Activated T-helper 1 cell treated with Interleukin-2 at 50 U/mL for 16 hours (primary cell): ENCODE data around the gene GNG12.

Source experiments
- DNase-seq: peaks from one replicate; pipeline ENCODE4 v3.0.0-alpha.2; 2020; ENCODE audit warnings: low read depth

GNG12 gene

DNA sequence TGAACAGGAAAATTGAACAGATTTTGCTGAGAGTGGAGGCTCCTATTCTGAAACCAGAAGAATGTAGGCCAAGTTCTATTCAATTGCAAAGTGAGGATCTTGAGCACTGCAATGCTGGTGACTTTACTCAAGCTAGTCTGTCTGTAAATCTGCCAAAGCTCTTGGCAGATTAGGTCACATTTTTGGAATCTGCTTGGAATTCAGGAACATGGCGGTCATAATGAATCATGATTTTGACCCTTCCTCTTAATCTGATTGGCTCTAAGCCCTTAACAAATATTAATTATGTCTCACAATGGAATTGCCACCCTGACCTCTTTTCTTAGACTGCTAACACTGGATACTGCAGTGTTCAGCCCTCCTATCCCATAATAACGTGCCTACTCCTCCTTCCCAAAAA, 7.2 kb upstream of the GNG12 start:
- DNase-seq = no peak

GRCh38 chr1:67839826-67840225, 6.6 kb upstream of the GNG12 start:
- no peak for DNase-seq

DNA sequence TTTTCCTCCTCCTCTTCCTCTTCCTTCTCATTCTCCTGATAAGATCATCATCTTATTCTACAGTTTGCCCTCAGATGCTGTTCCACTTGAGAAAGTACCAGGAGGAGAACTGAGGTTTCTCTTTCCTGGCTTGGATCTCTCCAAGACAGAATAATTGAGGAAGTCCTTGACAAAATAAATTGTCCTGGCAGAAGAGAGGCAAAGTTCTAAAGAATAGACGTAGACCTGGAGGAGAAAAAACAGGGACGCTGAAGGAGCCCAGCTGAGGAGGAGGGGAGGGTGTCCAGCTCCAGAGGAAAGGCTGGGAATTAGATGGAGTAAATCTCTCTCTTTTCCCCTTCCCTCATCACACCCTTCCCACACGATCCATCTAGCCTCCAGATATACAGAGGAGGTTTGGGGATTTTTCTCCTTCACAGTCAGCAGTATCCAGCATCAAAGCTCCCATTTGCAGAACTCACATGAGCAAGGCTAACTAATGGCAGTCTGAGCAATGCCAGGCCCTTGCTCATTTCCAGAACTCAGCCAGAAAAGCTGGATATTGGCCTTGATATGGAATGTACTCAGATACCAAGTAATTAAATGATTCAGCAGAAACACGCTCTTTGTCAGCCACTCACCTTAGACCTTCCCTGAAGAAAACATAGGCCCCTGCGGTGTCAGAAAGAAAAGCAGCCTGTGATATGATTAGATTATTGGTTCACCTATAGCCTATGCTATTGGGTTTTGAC, 5.1 kb upstream of the GNG12 start:
- DNase-seq = no peak

GRCh38 chr1:67836769-67837168, 3.5 kb upstream of the GNG12 start:
- no peak for DNase-seq

DNA sequence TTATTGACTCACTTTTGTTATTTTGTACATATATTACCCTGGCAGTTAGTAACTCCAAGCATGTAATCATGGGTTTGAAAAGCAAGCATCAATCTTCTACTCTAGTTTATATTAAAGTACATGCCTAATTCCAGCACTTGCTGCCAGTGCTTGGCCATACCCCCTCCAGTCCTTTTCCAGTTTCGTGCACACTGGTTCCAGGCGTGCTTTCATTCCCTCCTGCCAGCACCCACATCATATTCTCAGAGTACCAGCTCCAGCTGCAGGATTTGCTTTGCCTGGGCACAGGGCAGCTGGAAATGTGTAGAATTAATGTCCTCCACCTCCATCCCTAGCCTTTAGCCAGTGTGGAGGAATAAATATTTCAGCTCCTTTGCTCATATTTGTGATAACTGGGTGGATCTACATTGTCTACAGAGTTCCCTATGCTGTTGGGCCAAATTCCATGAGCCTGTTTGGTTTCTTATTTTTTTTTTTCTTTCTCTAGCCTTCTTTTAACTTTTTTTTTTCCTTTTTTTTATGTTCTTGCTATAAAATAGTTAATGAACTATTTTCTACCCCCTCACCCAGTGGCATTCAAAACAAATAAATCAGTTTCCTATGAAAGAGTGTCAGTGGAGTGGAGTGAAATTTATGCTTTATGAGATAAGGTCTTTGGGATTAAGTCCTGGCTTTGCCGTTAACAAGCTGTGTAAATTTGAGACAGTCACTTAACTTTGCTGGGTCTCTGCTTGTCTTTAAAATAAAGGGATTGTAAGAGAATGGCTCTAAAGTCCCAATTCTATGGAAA, 2.6 kb upstream of the GNG12 start:
- DNase-seq = no peak

GRCh38 chr1:67834246-67834877, 1.1 kb upstream of the GNG12 start:
- DNase-seq = no peak

DNA sequence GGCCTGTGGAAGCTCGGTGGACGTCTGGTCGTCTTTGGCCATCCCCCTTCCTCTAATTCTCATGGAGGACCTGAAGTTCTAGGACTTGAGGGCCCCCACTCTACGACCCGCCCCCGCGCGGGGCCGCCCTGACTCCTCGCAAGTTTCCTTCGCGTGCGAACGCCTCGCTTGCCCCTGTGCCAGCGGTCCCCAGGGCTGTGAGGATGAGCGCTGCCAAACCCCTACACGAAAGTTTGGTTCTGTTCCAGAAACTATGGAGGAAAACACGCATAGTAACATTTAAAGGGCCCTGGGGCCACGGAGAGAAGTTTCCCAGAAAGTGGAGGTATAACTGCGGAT, 304 bp upstream of the GNG12 start:
- DNase-seq = no peak

DNA sequence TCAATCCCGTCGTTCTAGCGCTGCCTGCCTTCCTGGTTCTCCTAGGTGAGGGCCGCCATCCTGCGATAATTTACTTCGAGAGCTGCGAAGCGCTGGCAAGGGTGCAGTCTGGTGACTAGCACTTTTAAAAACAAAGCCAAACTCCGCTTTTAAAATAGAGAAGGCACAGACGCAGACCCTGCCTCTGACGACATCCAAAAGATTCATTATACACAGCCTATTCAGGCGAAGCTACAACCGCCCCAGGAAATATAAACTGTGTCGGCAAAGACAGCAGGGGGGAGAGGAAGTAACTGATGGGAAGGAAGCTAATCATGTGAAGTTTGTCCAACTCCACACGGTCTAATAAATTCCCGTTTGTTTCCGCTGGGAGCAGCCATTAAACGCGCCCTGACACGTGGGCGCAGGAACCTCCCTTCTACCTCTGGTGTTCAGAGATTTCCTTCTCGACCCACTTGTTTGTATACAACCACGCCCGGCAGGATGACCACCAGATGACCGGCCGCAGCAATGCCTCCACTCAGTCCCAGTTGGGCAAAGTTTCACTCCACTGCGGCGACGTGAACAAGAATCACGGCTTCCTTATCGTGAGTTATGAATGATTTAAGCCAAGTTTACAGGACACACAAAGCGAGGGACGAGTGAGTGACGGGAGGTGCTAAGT, 1.3 kb downstream of the GNG12 start:
- no peak for DNase-seq

DNA sequence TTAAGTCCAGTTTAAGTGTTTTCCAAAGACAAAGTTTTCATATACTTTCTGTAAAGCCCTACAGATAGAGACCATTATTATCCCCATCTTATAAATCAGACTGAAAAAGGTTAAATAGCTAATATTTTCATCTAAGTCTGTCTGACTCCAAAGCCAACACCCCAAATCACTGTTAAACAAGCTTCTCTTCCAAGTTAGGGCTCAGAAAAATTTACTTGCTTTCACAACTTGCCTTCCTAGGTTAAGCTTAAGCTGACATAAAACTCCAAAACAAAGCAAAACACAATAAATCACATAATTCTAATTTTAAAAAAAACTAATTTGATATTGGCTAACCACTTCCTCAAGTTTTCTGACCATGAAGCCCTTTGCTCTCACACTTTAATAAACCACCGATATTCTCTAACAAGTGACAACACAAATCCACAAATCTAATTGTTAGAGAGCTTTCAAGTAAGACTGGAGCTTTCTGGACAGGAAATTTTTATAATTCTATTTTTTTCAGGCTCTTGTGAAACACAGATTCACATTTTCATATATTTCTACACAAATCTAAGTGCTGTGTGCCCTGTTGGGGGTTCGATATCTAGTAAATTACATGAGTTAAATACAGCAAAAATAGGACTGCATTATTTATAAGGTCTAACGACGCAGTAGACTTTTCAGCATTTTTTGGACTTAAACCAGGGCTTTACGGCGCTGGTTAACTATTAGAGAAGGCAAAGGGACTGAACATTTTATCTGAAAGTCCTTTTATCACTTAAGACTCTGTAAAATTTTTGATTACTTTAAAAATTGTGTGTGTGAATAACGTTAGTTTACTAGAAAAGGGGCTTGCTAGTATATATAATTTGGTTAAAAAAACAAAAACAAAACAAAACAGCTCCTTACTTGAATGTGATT, 2.1 kb downstream of the GNG12 start:
- no peak for DNase-seq

DNA sequence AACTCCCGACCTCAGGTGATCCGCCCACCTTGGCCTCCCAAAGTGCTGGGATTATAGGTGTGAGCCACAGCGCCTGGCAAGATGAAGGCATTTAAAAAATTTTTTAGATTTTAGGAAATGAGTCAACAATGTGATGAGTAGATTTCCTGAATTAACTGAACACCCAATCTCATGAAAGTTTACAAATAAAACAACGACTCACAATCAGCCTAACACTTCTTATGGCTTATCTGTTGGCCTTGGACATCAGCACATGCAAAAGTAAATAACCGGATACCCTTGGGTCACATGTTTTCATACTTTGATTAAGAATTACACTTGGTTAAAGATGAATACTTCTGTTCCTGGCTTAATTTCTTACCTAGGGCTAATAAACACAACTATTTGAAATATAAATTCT, 3.0 kb downstream of the GNG12 start:
- no peak for DNase-seq

- no peak for DNase-seq
These were observed 5.6 kb downstream of the GNG12 start for GRCh38 chr1:67827688-67828087.

- DNase-seq = no peak
These were observed 7.7 kb downstream of the GNG12 start for GRCh38 chr1:67825591-67825990.

DNA sequence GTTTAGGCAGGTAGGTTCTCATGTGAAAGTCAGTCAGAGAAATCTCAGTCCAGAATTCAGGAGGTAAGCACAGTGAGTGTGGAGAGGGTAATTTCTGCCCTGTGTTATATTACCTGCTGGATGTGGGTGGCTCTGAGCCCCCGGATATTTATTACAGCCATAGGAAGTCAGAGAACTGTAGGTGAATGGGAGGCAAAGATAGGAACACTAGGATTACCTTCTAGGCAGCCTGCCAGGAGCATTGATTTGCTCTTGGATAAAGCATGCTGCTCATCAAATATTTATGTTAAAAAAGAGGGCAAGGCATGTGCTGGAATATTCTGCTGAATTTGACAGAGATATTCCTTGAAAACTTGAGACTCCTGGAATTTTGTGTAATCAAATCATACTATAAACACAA, 8.5 kb downstream of the GNG12 start:
- DNase-seq = no peak

DNA sequence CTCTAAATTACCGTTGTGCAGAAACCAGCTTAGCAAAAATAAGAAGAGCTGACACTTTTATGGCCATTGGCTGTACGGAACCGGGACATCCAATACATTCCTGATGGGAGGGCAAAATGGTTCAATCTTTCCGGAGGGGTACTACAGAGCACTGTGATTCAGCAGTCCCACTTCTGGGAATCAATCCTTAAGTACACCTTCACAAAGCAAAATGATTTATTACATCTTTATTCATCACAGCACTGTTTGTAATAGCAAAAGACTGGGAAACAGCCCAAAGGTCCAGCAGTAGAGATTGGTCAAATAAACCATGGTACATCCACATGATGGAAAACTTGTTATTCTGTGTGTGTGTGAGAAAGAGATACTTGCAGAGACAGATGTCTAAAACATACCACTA, 9.7 kb downstream of the GNG12 start:
- no peak for DNase-seq

GRCh38 chr1:67821263-67821662, 12.0 kb downstream of the GNG12 start:
- no peak for DNase-seq

- DNase-seq = no peak
These were observed 14.5 kb downstream of the GNG12 start for GRCh38 chr1:67818725-67819301.

DNA sequence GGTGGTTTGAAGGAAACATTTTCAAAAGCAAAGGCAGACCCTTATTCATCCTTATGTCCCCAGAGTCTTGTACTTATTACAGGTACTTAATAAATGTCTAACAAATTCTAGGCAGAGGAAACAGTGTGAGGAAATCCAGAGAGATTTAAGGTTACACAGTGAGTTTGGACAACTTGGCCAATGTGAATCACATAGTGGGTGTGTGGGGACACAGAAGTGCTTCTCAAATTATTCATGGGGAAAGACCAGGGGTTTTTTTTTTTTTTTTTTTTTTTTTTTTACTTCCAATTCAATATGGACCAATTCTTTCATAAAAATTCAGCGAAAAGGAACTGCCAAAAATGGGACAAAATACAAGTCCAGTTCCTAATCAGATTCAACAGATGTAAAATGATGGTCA, 15.1 kb downstream of the GNG12 start:
- DNase-seq = no peak

DNA sequence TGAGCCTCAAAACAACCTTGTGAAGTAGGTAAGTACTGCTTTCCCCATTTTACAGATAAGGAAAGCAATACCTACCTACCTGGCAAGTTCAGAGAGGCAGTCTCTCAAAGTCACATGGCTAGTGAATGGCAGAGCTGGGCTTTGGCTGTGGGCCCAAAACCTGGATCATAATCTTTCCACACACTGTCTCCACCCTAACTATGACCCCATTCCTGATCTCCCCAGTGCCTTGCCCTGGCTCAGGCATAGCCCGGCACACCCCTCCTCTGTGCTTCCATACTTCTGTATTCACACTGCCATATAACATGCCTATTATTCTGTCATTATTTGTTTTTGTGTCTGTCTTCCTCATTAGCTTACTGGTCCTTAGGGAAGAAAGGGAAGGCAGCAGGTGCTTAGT, 15.9 kb downstream of the GNG12 start:
- no peak for DNase-seq

DNA sequence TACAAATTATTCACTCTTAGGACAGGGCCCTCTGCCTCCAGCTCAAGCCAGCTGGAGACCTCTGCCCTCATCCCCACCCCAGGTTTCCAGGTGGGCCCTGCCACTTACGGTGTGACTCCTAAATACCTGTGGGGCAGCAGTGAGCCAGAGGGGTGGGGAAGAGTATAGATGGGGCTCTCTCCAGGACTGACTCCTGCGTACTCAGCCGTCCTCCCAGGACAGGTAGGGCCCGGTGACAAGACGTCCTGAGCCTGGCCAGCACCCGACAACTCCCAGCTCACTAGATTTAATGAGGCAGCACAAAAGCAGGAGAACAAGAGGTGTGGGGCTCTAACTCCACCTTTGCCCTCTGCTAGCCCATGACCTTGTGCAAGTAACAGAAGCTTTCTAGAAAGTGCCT, 16.8 kb downstream of the GNG12 start:
- DNase-seq = no peak

GRCh38 chr1:67816095-67816475, 17.2 kb downstream of the GNG12 start:
- DNase-seq = no peak

GRCh38 chr1:67815303-67816094, 17.8 kb downstream of the GNG12 start:
- DNase-seq = no peak
